DMS 273 treated with DMSO at 0.1 percent for 48 hours (cell line): Measurements from ENCODE around the gene FUT9.

ENCODE experiments used
- DNase-seq: peaks from one replicate; lab custom pipeline; 2025; lab: John Stamatoyannopoulos, UW

FUT9 gene

DNA sequence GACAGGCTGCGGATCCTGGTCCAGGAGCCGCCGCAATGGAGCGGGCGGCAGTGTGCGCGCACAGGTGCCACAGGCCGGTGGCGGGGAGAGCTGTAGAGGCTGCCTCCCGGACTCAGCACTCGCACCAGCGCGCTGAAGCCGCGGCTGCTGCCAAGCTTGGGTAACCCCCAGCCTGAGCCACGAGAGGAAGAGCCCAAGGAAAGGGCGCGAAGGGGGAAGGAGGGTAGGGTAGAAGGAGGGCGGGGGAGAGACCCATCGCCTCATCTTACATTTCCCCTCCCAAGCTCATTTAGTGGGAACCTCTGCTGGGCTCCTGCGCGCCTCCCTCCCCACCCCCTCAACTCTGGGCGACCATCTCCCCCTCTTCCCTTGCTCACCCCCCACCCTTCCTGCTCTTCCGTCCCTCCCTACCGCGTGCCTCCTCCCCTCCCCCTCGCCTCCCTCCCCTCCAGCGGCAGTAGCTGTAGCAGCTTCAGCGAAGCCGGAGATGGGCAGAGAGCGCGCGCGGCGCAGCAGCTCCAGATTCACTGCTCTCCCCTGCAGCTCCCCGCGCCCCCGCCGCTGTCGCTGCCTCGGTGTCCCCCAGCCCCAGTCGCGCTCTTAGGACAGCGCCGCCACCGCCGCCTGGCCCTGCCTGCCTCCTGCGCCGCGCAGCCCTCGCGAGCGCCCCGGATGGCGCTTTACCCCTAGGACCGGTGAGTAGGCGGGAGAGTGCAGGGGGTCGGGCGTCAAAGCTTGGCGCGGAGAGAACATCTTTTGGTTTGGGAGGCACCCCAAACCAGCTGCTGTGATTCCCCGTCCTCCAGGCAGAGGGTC is at the start of gene FUT9:
TSS of gene FUT9 (plus strand) at position 457 of the 816 bp plus-strand sequence. CDS start 187,182 bp downstream, outside the sequence.
- DNase-seq, result peak; percentile 66

DNA sequence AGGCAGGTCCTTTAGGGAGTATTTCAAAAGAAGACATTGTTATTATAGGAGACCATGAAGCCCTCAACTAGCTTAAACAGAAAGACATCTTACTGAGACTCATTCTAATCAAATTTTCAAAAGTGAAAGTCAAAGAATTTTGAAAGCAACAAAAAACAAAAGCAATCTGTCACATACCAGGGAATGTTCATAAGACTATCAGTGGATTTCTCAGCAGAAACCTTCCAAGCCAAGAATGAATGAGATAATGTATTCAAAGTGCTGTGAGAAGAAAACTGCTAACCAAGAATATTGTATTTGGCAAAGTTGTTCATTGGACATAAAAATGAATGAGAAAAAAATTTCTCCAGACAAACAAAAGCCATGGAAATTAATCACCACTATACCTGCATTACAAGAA is 48.2 kb upstream of the FUT9 start:
- no peak for DNase-seq

DNA sequence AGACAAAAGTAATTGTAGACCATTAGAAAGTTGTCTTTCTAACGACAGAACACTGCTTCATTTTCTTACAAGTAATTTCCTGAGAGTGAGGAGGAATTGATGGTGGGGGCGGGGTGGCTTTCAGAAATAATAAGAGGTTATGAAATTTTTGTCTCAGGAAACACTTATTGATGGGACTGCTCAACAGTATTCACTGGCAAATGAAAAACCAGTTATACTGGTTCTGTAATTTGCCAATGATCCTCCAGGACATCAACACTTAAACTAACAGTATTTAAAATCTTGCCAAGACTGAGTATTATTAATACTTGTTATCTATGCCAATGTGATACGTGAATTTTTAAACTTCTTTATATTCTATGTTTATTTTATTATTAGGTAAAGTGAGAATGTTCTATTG is 41.8 kb upstream of the FUT9 start:
- no peak for DNase-seq

DNA sequence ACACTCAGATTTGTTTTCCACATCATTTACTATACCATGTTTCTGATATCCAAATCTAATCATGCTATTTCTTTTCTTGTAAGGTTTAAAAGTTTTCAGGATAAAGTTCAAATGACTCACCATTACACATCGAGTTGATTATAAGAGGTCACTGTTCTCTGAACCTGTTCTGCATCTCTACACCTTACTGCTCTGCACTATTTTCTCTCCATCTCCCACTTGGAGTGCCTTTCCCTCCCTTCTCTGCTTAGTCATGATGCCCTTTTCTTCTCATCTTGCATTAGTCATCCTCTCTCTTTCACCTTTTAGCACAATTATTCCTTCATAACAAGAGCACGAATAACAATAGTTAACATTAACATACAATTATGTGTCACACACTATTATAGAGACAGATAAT is 37.5 kb upstream of the FUT9 start:
- no peak for DNase-seq

DNA sequence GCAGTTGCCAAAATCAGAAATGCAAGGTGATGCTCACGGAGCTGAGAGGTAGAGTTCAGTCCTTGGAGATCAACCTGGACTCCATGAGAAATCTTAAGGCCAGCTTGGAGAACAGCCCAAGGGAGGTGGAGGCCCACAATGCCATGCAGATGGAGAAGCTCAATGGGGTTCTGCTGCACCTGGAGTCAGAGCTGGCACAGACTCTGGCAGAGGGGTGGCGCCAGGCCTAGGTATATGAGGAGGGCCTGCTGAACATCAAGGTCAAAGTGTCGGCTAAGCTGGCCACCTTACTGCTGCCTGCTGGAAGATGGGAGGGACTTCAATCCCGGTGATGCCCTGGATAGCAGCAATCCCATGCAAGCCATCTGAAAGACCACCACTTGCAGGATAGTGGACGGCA is 23.9 kb upstream of the FUT9 start:
- no peak for DNase-seq

DNA sequence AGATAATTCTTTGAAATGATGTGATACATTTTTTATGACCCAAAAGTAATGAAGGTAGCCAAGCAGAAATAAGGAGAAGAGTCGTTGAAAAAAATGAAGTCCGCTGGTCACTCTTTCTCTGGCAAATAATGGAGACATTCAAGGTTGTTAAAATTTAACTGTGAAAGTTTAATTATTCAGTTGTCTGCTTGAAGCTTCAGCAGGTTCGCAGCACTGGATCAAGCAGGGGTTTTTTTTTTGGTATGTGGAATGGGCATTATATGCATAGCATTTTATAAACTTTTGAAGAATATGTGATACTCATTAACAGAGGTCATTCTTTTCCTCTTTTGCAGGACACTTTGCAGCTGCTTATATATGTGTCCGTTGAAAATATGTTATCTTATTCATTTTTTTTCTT is 21.6 kb upstream of the FUT9 start:
- DNase-seq, result no peak

DNA sequence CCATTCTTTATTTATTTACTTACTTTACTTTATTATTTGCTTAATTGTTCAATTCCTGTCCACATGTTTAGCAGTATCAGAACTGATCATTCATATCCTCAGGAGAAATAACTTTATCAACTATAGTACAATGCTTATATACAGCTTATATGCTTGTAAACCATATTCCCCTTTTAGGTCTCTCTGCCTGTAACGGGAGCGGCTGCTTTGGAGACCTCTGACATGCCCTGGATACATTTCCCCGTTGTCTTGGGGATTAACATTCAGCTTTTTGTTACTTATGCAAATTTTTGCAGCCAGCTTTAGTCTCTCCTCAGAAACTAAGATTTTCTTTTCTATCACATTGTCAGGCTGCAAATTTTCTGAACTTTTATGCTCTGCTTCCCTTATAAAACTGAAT is 17.6 kb upstream of the FUT9 start:
- no peak for DNase-seq

DNA sequence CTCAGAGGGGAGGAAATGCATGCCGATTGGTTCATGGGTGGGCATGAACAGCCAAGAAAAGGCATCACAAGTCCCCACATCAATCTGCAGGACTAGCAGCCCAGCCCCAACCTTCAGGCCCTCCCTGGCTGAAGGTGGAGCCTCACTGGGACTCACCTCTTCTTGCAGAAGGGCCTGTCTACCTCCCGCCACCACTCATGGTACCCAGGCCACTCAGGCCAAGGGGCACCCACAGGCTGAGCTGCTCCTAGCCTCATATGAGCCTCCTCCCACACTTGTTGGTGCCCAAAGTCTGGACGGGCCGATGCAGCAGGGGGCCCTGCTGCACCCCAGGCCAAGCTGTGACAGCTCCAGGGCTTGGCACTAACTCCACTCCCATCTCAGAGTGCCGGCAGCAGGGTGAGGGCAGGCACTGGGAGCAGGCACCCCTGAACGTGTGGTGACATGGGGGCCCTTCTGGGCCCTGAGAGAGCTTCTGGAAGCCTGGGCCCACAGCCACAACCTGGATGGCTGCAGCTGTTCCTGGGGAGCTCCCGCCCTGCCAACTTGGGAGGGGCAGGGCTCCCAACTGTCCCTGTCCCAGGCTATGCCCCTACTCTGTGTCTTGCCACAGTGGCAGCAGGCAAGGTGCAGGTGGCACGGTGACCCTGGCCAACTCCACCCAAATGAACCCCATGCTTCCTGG is 13.7 kb upstream of the FUT9 start:
- DNase-seq, result no peak

DNA sequence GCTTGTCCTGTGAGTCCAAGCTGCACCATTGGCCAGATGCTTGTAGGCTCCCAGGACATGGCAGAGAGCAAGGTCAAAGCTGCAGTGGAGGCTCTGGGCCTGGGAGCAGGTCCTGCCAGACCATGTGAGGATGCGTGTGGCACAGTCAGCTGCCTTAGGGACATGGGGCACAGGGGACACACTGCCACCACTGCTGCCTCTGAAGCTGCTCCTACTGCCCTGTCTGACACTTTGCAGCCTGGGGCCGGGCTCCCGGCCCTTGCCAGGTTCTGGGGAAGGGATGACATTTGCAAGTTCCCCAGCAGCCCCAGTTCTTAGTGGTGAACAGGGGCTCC is 13.2 kb upstream of the FUT9 start:
- no peak for DNase-seq

DNA sequence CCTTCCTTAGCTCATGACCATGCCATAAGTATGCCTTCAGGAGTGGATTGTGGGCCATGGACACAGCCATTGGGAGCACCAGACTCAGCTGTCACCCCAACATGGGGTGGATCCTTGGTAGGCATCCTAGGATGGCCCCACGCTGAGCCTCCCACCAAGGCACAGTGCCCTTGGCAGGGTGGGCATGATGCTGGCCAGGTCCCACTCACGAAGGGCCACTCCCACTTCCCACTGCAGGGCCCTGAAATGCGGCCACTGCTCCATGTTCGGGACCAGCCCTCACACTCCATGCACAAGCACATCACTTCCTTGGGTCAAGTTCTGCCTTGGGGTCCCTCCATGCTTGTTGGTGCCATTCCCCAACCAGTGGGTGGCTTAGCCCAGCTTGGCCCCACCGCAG is 12.9 kb upstream of the FUT9 start:
- DNase-seq, result no peak

DNA sequence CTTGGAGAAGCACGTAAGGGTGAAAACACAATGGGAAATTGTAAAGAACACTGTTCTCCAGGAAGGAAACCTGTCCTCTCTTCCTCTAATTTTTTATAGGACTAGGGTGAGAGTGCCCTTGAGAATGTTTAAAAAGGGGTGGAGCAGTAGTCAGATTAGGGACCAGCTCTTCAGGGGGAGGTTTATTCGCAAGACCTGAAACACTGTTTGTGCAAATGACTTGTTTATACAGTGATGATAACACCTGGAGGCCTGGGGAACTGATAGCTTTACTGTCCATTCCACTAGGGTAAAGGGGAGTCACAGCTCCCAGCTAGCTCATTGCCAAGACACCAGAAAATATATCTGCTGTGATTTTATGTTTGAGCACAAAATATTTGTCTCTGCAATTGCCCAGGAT is 8.1 kb upstream of the FUT9 start:
- no peak for DNase-seq

DNA sequence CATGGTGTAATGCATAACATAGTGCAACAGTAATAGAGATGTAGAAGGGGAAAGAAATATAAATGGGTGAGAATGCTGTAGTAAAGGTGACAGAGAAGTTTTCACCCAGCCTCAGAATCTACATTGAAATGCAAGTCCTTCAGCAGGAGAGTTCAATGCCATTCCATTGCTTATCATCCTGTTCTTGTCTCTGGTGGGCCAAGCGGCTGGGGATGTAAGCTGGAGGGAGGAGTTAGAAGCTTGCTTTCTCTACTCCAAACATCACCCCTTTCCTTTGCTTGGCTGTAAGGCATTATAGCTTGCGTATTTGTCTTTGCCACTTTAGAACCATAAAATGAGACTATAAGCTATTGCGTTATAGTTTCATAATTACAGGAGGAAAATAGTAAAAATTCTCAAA is 2.2 kb upstream of the FUT9 start:
- no peak for DNase-seq

DNA sequence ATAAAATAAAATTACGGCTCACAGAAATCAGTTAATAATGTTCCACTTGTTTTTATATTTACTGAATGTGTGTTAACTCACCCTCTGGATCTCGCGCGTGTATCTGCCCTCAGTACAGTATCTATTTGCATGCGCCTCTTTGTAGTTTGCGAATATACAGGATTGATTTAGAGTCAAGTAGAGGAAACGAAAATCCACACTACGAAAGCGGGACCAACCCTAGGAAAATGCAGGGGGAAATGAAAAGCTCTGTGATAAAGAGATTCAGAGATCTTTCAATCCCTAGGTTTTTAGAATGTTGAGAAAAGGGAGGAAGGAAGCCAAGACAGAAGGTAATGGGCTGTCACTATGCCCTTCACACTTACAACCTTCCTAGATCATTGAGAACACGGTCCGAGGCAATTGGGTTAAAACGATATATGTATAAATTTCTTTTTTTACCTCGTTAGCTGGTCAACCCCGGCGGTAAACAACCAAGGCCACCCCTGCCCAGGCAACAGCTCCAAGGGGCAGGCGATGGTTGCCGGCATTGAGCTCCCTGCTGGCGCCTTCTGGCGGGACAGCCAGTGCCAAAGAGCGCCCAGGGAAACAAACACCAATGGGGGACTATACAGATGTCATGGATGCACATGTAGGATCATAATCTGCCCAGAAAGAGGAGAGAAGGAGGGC is 792 bp upstream of the FUT9 start:
- peak; percentile 66 for DNase-seq

DNA sequence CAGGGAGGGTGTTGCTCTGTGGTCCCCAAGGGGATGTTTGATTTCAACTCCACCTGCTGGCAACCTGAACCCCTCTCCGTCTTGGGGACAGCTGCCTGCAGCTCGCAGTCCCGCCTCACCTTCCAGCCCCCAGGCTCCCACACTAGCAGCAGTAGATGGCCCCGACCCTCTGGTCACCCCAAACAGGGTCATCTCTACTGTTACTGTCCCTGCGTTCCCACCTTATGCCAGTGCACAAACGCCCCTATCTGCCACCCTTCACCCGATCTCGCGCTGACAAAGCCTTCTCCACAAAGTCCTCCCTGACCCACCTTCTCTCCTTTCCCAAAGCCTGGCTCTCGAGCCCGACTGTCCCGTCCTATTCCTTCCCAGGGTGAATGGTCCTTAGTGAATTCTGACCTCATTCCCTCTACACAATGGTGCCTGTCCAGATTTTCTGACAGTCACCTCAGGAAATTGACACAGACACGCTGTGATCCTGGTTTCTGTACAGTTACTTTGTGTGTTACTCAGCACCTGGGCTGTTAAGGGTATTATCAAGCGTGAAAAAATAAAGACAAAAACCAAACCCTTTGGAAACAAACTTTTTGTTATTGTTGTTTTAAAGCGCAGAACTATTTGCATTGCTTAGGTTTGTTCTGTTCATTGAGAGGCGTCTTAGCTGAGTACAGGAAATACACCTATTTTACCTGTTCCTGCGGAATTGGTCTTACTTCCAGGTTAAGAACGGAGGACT is 728 bp downstream of the FUT9 start:
- no peak for DNase-seq

DNA sequence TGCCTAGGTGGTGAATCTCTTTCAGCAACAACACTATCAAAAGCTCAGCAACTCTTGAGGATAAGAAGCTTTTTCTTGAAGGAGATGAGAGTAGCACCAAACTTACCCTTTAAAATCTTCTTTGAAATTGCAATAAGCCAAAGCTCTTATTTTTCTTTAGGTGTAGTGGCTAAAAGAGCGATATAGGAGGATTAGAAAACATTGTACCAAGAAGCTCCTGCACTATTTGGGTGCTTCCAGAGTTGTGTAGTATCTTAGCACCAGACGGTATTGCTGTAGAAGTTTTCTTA is 1.2 kb downstream of the FUT9 start:
- DNase-seq, result no peak

DNA sequence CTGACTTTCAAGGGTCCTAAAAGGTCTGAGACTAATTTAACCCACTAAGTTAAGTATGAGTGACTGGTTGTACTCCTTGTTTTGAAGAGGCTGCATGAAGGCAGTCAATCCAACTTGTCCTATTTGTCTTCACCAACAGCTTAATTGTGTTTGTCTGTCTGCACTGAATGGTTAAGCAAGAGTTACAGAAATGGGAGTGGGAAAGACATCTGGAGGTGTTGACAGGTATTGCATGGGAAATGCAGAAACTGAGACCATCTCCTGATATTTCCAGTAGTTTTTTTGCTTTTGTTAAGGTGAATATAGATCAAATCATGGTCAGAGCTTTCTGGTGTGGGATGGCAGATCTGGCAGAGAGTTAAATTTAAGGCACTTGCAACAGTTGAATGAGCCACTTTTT is 6.5 kb downstream of the FUT9 start:
- no peak for DNase-seq

DNA sequence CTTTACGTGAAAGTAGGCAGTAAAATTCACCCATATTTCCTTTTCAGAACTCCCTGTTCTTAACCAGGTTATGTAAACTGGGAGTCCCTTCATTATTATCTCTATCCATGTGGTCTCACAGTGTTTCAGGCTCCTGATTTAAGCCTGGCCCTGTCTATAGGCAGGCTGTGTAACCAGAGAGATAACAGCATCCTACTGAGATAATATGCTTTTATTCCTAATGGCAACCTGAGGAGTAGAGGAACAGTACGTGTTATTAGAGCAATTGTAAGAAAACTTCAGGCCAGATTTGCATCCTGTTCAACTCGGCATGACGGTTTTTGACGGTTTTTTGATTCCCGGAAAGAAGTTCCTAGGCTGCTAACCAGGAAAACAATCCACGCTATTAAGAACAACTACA is 16.9 kb downstream of the FUT9 start:
- no peak for DNase-seq

DNA sequence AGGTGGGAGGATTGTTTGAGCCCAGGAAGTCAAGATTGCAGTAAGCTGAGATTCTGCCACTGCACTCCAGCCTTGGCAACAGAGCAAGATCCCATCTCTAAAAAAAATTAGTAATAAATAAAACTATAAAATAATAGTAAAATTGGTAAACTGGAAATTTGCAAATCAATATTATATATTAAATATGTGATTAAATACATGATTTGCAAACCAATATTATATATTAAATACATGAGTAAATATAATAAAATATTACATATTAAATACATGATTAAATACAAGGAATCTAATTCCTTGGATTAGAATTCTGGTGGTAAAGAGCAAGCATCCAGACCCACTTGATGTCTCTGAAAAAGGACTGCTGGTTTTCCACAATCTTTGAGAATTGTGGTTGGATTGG is 35.8 kb downstream of the FUT9 start:
- no peak for DNase-seq

DNA sequence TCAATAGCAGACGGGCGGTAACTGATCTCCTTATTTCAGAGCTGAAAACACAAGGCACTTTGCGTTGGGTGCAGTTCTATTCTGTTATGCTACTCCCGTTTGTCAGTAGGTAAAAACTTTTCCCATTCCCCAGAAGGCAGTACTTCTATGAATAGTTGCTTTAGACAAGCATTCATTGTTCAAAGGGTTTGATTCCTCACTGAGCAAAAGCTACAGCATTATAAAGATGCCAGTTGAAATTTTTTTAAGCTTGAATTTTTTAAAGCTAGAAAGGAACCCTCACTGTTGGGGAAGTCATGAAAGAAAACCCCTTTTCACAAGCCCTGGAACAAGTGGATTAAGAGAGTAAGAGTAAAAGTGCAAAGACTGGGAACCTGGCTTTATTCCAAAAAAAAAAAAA is 42.3 kb downstream of the FUT9 start:
- no peak for DNase-seq

DNA sequence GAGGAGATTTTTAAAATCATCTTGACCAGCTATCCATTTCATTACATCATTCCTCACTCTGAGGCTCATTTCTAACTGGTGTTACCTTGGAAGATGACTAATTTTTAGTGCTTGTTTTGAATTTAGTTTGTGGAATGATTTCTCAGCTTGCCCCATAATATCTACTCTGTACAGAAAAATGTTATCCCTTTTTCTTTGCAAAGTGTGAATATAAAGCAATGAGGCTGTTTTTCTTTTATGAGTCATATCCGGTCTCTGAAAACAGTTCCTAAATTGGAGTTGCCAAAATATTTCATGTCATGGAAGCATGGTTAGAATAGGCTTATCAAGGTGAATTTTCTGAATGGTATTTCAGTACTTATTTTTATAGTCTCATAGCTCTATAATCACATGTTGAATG is 43.8 kb downstream of the FUT9 start:
- DNase-seq, result no peak

DNA sequence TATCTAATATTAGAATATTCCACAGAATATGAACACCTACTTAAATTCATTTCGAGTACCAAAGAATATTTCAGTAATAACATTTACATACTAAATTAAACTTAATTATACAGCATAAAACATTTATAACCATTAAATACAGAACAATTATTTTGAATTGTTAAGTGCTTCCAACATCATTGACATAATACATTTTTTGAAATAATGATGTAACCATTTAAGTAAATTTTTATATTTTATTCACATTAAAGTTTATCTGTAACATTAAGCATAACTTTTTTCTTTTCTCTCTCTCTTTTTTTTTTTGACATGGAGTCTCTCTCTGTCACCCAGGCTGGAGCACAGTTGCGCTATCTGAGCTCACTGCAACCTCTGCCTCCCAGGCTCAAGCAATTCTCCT is 44.5 kb downstream of the FUT9 start:
- no peak for DNase-seq

DNA sequence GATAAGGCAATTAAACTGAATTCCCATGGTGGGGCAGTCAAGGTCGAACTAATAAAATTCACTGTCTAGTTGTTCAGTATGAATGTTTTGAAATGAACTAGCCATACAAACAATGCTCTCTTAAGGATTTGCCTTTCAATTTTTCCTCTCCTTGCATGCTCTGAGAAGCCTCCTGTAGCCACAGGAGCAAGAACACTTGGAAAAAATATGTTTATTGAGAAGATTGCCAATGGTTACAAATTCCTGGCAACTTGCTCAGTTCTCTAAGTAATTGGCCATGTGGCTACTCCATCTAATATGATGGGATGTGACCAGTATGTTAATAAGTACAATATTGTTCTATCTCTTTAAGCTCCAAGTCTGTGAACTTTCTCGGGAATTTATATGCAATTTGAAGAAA is 49.4 kb downstream of the FUT9 start:
- no peak for DNase-seq

DNA sequence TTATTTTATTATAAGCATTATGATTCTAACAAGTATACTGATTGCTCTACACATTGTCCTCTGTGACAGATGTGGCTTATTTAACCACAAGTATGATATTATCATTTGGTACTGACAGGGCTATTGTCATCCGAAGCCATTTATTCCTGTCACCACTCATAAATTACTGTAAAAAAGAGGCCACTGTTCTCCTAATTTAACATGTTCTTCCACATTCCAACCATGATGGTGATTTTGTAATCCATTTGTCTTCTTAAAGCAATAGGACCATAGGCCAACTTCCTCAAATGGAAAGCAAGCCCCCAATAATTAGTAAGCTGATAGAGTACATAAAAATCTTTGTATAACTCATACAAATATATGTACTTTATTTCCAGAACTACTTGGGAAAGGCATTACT is 50.6 kb downstream of the FUT9 start:
- no peak for DNase-seq
